ENCODE results near the gene DOK5.

Gene DOK5

DNA sequence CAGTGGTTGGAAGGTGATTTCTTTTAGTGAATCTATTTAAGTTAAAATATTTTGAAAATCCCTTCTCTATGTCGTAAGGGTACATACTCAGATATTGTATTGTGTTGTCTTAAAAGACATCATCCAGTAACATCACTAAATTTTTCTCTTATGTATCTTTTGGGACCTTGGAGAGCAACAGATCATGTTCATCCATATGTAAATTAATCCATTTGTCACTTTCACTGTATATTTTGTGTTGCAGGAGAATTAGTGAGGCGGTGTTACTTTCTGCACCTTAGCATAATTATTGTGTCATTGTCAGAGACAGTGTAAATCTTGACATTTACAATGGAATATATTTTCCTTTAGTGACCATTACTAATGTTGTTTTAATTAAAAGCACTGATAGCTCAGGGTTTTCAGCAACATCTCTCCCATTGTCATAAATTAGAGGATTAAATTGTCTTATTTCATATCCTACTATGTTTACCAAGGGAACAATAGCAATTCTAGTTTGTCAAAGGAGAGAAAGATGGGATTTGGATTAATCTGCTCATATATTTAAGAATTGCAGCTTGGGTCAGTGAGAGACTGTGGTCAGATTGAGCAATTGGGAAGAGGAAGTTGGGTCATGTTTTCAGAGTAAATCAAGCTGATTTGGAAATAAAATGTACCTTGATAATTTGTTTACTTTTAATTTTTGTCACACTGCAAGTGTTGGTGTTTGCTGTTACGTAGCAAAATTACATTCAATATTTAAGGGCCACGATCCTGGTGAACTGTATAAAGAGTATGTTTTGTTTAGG lies 22.7 kb downstream of the DOK5 start:
- TF ChIP-seq, protein P1, sequence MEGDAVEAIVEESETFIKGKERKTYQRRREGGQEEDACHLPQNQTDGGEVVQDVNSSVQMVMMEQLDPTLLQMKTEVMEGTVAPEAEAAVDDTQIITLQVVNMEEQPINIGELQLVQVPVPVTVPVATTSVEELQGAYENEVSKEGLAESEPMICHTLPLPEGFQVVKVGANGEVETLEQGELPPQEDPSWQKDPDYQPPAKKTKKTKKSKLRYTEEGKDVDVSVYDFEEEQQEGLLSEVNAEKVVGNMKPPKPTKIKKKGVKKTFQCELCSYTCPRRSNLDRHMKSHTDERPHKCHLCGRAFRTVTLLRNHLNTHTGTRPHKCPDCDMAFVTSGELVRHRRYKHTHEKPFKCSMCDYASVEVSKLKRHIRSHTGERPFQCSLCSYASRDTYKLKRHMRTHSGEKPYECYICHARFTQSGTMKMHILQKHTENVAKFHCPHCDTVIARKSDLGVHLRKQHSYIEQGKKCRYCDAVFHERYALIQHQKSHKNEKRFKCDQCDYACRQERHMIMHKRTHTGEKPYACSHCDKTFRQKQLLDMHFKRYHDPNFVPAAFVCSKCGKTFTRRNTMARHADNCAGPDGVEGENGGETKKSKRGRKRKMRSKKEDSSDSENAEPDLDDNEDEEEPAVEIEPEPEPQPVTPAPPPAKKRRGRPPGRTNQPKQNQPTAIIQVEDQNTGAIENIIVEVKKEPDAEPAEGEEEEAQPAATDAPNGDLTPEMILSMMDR (conservative IDR thresholded peaks at IDR 0.05; ENCODE audit: low read depth) = no peak
- ChIA-PET CTCF (interaction anchor here (0.5 kb wide), 1 partner anchor 277 kb away, joined by 3 read pairs; no protein-coding TSS in a partner anchor), POLR2A (ENCODE audit: low non-redundant PET) (no interaction called here)
- DNase-seq (ENCODE audit: low spot score) = no peak
- H3K27ac ChIP-seq = no peak overlapping the region

GRCh38 chr20:54499111-54499510 lies 23.7 kb downstream of the DOK5 start:
- ChIA-PET CTCF (no interaction called here), POLR2A (ENCODE audit: low non-redundant PET) (no interaction called here)
- TF ChIP-seq, protein P1 (conservative IDR thresholded peaks at IDR 0.05; ENCODE audit: low read depth) = no peak
- no peak for DNase-seq (ENCODE audit: low spot score)
- no peak overlapping the region for H3K27ac ChIP-seq

- H3K27ac ChIP-seq = no peak overlapping the region
- CTCF ChIA-PET = no interaction called here
- POLR2A ChIA-PET (ENCODE audit: low non-redundant PET) = no interaction called here
- DNase-seq (ENCODE audit: low spot score) = no peak
- TF ChIP-seq, protein P1 (conservative IDR thresholded peaks at IDR 0.05; ENCODE audit: low read depth) = no peak
Observed at GRCh38 chr20:54502179-54502578, 26.8 kb downstream of the DOK5 start.

GRCh38 chr20:54506643-54507042 lies 31.2 kb downstream of the DOK5 start:
- DNase-seq (ENCODE audit: low spot score) = no peak
- ChIA-PET POLR2A (ENCODE audit: low non-redundant PET) (no interaction called here), CTCF (interaction anchor here (1.0 kb wide), 1 partner anchor 8 kb away, joined by 8 read pairs; no protein-coding TSS in a partner anchor)
- TF ChIP-seq, protein P1 (conservative IDR thresholded peaks at IDR 0.05; ENCODE audit: low read depth) = no peak
- no peak overlapping the region for H3K27ac ChIP-seq

DNA sequence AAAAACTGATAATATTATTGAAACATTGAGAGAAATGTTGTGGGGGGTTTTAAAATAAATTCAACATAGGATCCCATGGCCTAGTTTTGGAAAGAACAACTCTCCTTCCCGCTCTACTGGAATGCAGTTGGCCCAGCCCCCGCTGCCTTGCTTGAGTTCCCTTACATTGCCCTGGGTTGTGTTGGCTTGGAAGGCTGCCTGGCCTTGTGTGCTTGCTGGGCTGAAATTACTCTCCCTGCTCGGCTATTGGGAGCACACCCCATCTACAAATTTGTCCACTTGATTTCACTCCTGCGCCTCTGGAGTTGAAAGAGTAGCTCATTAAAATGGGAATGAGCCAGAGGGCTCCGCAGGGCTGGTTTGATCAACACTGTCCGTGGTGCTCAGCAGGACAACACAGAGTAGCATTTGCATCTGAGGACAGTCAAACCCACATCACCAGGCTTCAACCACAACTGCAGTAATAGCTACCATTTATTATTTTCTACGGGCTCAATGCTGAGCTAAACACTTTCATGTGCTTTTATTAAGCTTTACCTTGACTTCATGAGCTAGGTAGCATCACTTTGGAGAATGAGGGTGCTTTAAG lies 35.2 kb downstream of the DOK5 start:
- TF ChIP-seq, protein P1 (conservative IDR thresholded peaks at IDR 0.05; ENCODE audit: low read depth) = no peak
- H3K27ac ChIP-seq = no peak overlapping the region
- ChIA-PET CTCF (interaction anchor here (0.6 kb wide), 4 partner anchors 303 to 566 kb away, joined by 3 to 4 read pairs (median 3); partner anchors contain the start of gene PFDN4), POLR2A (ENCODE audit: low non-redundant PET) (no interaction called here)
- DNase-seq (ENCODE audit: low spot score) = no peak

DNA sequence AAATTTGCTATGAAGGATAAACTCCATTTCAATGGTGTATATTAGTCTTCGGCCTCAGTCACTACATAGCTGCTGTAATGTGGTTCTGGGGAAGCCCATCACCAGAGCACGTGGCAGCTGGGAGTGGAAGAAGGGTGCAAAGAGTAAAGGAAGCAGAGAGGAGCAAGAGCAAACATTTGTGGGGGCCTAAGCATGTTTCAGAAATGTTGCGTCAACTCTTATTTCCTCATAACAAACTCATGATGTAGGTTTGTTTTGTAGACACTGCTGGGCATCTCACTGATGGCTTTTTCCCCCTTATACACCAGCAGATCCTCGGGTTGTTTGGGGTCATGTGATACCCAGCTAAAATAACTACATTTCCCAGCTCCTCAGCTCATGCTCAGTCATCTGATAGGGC lies 37.3 kb downstream of the DOK5 start:
- H3K27ac ChIP-seq = no peak overlapping the region
- TF ChIP-seq, protein P1 (conservative IDR thresholded peaks at IDR 0.05; ENCODE audit: low read depth) = no peak
- DNase-seq (ENCODE audit: low spot score) = no peak
- POLR2A ChIA-PET (ENCODE audit: low non-redundant PET) = no interaction called here
- CTCF ChIA-PET = interaction anchor here (0.6 to 0.8 kb wide), 3 partner anchors 9 to 318 kb away, joined by 3 to 5 read pairs (median 3); no protein-coding TSS in a partner anchor
